ENCODE results near the gene SLC25A21.
A peak's percentile ranks its signal among the peaks of the same experiment; 100 is the strongest.

Gene SLC25A21

GRCh38 chr14:36979863-36980262, 192.5 kb downstream of the SLC25A21 start:
- no peak for DNase-seq

- no peak for DNase-seq
These were observed 195.8 kb downstream of the SLC25A21 start for GRCh38 chr14:36976571-36977023.

GRCh38 chr14:36975834-36976233, 196.6 kb downstream of the SLC25A21 start:
- DNase-seq: no peak

DNA sequence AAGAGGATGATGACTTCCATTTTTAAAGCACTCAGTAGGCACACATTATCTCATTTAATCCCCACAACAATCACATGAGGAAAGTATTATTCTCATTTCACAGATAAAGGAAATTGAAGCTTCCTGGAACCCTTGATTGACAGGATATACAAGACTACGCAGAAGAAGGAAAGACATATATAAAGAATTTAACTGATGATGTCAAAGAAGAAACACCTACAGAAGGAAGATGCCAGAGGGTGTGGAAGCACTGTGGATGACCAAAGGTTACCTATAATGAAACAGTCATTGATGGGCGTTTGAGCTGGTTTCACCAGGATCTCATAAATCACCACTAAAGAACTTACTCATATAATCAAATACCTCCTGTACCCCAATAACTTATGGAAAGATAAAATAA, 197.4 kb downstream of the SLC25A21 start:
- DNase-seq: no peak

DNA sequence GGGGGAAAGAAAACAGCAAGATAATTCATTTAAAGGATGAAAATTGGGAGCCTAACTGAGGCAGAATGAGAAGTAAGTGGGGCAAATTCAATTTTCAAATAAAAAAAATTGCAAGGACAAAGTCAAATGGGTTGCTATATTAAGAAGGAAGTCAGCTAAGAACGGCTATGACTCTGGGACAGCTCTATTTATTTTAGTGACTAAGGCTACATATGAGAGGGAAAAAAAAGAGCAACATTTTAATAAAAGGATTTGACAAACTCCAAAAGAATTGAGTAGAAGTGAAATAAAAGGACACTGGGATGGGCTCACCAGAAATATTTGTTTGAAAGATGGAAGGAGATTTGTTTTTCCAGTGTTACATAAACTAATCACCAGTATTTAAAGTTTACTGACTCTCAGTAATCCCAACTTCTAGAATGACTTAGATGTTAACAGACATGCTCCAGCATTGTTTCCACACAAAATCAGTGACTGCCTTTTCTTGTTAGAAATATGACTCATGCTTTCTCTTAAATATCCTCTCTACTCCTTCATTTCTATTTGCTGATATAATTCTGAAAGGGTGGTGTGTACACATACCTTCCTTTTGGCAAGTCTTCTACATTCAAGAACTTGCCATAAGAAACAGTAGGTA, 198.5 kb downstream of the SLC25A21 start:
- no peak for DNase-seq

DNA sequence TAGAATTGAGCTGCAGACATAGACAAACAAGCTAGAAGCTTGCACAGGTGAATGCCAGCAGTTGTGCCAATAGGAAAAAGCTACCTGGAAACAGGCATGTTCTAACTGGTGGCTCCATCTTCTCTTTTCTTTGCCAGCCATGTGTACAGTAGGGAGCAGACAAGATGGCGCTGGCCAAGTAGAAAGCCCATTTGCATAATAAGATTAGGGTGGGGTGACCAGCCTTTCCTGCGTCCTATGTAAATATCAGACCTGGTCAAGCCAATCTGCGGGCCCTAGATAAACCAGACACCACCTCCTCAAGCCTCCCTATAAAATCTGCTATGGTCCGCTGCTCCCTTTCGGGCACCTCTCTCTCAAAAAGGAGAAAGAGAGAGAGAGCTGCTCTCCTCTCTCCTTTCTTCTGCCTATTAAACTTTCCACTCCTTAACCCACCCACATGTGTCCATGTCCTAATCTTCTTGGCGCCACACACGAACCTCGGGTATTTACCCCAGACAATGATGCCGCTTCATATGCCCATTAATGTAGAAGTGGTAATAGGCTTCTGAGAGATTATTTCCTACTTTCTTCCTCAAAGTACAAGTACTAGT, 201.0 kb downstream of the SLC25A21 start:
- no peak for DNase-seq

GRCh38 chr14:36967892-36968555, 204.4 kb downstream of the SLC25A21 start:
- DNase-seq: no peak

DNA sequence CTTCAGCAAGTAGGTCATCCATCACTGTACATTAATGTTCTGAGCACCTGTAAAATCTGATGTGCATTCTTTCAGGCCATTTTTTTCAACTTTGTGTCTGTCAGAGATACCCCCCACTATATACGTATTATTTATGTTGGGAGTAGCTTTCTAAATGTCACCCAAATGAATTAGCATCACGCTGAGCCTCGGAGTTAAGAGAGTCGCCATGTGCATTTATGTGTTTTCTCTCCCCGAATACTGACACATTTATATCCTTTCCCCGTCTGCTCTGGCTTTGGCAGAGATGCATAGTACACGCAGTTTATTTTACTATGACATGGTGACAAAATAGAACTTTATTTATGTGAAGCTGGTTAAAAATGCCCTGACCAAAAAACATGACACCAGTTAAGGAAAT, 216.4 kb downstream of the SLC25A21 start:
- DNase-seq: no peak

DNA sequence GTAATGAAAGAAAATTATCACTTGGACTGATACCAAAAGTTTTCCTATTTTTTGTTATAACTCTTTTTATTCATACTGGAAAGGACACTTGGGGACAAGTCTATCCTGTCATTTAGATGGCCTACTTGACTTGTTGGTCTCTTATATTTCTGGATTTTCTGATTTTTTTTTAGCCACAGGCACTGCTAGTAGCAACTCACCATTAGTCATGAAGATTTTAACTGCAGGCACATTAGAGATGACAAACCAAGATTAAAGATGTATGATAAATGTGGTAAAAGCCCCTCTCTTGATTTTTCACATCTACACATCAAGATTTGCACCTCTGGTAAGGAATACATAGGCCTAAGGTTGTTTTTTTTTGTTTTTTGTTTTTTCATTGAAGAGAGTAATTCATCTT, 217.0 kb downstream of the SLC25A21 start:
- DNase-seq: no peak

DNA sequence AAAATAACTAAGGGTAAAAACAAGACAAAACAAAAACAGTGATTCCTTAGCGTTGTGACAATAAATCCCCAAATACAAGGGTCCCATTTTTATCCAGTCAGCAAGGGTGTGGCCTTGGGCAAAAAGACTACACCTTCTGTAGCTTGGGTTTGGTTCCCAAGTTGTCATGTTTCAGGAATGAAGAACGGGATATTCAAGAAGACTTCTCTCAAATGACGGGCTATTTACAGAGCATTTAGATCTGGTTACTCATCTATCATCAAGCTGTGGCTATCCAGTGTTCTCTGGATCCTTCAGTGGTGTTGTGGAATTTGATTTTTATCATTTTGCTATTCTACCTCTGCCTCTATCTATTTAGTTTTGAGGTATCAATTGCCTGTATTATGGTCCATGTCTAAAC, 219.7 kb downstream of the SLC25A21 start:
- DNase-seq: no peak

GRCh38 chr14:36951380-36951911, 221.0 kb downstream of the SLC25A21 start:
- DNase-seq: no peak

- no peak for DNase-seq
These were observed 221.6 kb downstream of the SLC25A21 start for GRCh38 chr14:36950812-36951211.

DNA sequence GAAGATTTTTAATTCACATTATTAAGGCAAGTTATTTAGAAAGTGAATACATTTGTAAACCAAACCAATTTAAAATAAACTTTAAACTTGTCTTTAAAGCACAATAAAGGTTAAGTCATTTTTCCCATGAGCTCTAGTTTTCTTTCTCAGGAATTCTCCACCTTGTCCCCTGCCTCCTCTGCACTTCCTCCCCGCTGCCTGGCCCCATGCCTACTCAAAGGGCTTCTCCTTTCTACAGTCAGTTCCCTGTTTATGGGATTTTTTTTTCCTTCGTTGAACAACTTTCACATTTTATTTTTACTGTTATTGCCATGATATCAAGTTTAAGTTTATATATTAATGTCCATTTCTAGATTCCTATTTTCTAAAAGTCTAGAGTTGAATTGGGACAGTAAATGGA, 223.0 kb downstream of the SLC25A21 start:
- DNase-seq: no peak

DNA sequence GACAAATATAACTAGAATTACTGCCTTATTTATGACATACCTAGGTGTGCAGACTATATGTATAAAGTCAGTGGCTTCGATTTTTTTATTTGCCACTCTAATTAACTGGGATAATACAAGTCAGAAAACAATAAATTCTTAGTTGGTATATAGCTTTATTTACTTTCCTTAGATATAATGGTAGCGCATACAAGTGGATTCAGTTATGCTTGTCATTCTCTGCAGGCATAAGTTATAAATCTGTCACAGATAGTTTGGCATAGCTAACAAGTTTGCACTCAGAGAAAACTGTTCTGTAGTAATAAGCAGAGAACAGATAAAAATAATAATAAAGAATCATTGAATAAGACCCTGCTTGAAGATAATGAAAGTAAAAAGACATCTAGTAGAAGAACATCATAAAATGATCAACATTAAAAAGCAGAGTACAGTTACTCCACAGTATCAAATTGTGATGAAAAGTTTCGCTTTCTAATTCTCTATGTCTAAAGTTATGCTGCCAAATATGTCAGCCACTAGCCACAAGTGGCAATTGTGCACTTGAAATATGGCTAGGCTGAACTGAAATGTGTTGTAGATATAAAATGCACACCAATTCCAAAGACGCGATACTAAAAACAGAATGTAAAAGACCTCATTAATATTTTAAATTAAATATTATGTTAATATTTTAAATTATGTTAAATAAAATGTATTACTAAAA, 224.1 kb downstream of the SLC25A21 start:
- DNase-seq: no peak

DNA sequence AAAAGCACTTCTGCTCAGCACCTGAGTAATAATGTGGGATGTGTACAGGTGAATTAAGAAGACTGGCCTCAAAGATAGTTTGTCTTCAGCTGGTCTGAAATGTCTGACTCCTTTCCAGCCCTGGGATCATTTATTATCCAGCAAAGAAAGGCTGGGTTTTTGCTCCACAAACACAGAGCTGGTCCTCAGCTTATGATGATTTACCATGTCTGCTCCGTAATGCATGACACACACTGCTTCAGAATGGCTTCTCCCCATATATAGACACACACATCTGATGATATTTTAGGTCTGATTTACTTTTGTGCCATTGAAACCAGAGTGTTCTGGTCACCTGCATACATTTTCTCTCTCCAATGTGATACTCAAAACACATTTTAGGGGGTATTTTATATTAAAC, 225.0 kb downstream of the SLC25A21 start:
- DNase-seq: no peak

GRCh38 chr14:36946872-36947271, 225.5 kb downstream of the SLC25A21 start:
- DNase-seq: no peak

GRCh38 chr14:36944307-36945010, 227.9 kb downstream of the SLC25A21 start:
- peak; percentile 41 for DNase-seq

DNA sequence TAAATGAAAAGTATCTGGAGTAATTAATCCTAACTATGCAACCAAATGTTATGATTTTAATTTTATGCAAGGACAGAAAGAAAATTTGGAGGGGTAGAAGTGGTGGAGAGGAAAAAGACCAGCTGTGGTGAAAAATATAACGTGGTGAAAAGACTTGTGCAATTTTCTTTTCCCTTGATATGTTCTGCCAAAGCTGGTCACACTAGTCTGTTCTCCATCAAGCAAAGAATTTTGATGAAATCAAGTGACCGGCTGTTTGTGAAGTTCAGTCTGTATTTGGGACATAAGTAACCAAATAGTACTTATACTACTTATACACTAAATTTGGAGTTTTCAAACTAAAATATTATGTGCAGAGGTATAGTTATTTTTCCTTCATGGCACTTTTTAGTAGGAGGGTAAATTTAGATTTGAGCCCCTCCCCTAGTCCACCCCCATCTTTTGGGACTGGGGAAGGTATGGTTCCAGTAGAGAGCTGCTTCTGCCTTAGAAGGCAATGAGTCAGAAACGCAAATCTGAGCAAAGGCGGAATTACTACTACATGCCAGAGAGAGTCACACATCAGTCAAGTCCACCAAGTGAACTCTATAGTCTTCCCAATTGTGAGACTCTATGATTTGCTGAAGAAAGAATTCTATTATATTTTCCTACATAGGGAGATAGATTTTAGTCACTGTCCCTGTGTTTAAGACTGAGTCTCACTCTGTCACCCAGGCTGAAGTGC, 229.7 kb downstream of the SLC25A21 start:
- DNase-seq: no peak

DNA sequence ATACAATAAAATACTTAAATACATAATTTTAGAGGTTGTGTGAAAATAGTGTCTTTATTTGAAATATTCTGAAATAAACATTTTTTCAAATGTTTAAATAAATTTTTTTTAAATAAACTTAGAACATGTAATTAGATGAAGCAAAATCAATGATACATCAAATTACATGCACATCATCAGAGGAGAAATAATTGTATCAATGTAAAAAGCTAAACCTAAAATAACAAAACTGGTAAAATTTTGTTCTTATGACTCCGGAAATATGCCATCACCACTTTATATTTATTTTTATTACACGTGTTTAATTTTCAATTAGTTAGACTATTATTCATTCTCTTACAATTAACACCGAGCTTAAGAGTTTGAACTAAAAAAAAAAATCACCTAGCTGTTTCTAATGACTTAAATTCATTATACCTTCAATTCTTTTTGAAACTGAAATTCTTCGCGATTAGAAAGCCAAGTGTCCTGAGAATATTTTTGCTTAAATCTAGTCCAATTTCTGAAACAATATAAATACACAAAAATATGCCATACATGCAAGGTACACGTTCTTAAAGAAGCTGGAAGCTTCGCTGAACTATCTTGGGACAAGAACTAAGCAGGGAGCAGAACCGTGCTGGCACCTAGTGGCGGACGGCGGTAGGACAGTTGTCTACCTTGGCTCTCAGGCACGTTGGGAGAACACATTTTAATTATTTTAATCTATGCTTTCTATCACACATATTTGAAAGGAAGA, 230.5 kb downstream of the SLC25A21 start:
- DNase-seq: peak; percentile 46

DNA sequence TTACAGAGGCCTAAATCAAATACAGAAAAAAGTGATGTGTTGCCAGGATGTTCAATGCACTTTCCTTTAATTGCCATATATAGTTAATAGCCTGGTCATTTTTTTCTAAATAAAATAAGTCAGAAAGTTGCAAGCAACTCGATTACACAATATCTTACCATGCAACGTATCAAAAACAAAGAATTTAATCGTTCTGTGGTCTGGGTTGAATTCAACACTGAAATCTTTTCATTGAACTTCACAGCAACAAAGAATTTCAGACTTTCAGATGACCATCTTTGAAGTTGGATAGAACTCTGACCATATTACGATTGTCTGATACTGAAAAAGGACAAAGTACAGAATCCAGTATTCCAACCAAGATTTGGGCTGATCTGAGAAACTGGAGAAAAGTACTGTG, 231.9 kb downstream of the SLC25A21 start:
- no peak for DNase-seq

GRCh38 chr14:36939265-36939664, 233.1 kb downstream of the SLC25A21 start:
- no peak for DNase-seq

All from T1000 (cell line).